Parathyroid adenoma (tissue), 2 donors: ENCODE measurements around the gene CSMD2.

ENCODE experiments used
- H2AFZ ChIP-seq: fragments of 300-600 bp; sonication (generic); one replicate; pipeline ENCODE4 v1.7.0; 2017; ENCODE audit warnings: antibody characterized with exemption, mild to moderate bottlenecking
- H3K27ac ChIP-seq: fragments of 300-600 bp; sonication (generic); one replicate; pipeline ENCODE4 v1.7.0; 2017
- H3K27me3 ChIP-seq: fragments of 300-600 bp; sonication (generic); one replicate; pipeline ENCODE4 v1.7.0; 2017; ENCODE audit warnings: low read length; ENCODE audit not compliant: control insufficient read depth, insufficient read depth
- H3K36me3 ChIP-seq: fragments of 300-600 bp; sonication (generic); one replicate; pipeline ENCODE4 v1.7.0; 2017; ENCODE audit warnings: low read length; ENCODE audit not compliant: control insufficient read depth, insufficient read depth
- H3K4me1 ChIP-seq: fragments of 300-600 bp; sonication (generic); one replicate; pipeline ENCODE4 v1.7.0; 2017; ENCODE audit warnings: control low read depth
- H3K4me2 ChIP-seq: fragments of 300-600 bp; sonication (generic); one replicate; pipeline ENCODE4 v1.7.0; 2017; ENCODE audit warnings: low read length
- H3K4me3 ChIP-seq: fragments of 300-600 bp; sonication (generic); one replicate; pipeline ENCODE4 v1.7.0; 2017; ENCODE audit warnings: low read depth, low read length
- H3K79me2 ChIP-seq: fragments of 300-600 bp; sonication (generic); one replicate; pipeline ENCODE4 v1.7.0; 2017; ENCODE audit warnings: control low read depth
- H3K9ac ChIP-seq: fragments of 300-600 bp; sonication (generic); one replicate; pipeline ENCODE4 v1.7.0; 2017; ENCODE audit warnings: mild to moderate bottlenecking
- H3K9me3 ChIP-seq: fragments of 300-600 bp; sonication (generic); one replicate; pipeline ENCODE4 v1.7.0; 2017; ENCODE audit warnings: low read length; ENCODE audit not compliant: control insufficient read depth
- CTCF ChIP-seq: fragments of 300-600 bp; sonication (generic); IDR thresholded peaks from one replicate; pipeline ENCODE4 v1.7.0; 2017; ENCODE audit warnings: antibody characterized with exemption, mild to moderate bottlenecking
- donor health status: primary hyperparathyroidism.

The CSMD2 gene

GRCh38 chr1:33494929-33495328 lies 670.1 kb downstream of the CSMD2 start:
- Histone ChIP-seq H3K27ac (no peak overlapping the region), H3K36me3 (no peaks in the 10 kb centered on the region), H3K4me1 (no peaks in the 10 kb centered on the region), H3K4me2 (no peak overlapping the region), H2AFZ (no peak overlapping the region), H3K79me2 (no peaks in the 10 kb centered on the region), H3K9ac (no peak overlapping the region), H3K27me3 (no peaks in the 10 kb centered on the region), H3K4me3 (no peak overlapping the region), H3K9me3 (no peaks in the 10 kb centered on the region)
- no peak for TF ChIP-seq CTCF

- H3K27me3 ChIP-seq, result no peaks in the 10 kb centered on the region
- H3K4me1 ChIP-seq, result no peaks in the 10 kb centered on the region
- H3K9ac ChIP-seq, result no peak overlapping the region
- H2AFZ ChIP-seq, result no peak overlapping the region
- no peak overlapping the region for H3K4me2 ChIP-seq
- no peaks in the 10 kb centered on the region for H3K79me2 ChIP-seq
- H3K36me3 ChIP-seq, result no peaks in the 10 kb centered on the region
- H3K27ac ChIP-seq, result no peak overlapping the region
- no peaks in the 10 kb centered on the region for H3K9me3 ChIP-seq
- TF ChIP-seq CTCF, result no peak
- H3K4me3 ChIP-seq, result no peak overlapping the region
Observed at GRCh38 chr1:33488624-33489023, 676.4 kb downstream of the CSMD2 start.

- no peak overlapping the region for H3K27ac ChIP-seq
- H3K4me2 ChIP-seq, result no peak overlapping the region
- no peak for TF ChIP-seq CTCF
- no peaks in the 10 kb centered on the region for H3K79me2 ChIP-seq
- no peak overlapping the region for H3K9ac ChIP-seq
- no peak overlapping the region for H3K4me3 ChIP-seq
- no peaks in the 10 kb centered on the region for H3K9me3 ChIP-seq
- no peaks in the 10 kb centered on the region for H3K4me1 ChIP-seq
- H2AFZ ChIP-seq, result no peak overlapping the region
- no peaks in the 10 kb centered on the region for H3K27me3 ChIP-seq
- no peaks in the 10 kb centered on the region for H3K36me3 ChIP-seq
Observed at GRCh38 chr1:33482412-33482811, 682.6 kb downstream of the CSMD2 start.

GRCh38 chr1:33477451-33477850 lies 687.6 kb downstream of the CSMD2 start:
- Histone ChIP-seq H3K27me3 (no peaks in the 10 kb centered on the region), H3K27ac (no peak overlapping the region), H3K9ac (no peak overlapping the region), H3K4me2 (no peak overlapping the region), H3K36me3 (no peaks in the 10 kb centered on the region), H2AFZ (no peak overlapping the region), H3K9me3 (no peaks in the 10 kb centered on the region), H3K4me1 (no peaks in the 10 kb centered on the region), H3K4me3 (no peak overlapping the region), H3K79me2 (no peaks in the 10 kb centered on the region)
- no peak for TF ChIP-seq CTCF

GRCh38 chr1:33473900-33474299 lies 691.1 kb downstream of the CSMD2 start:
- Histone ChIP-seq H3K4me3 (no peak overlapping the region), H3K4me2 (no peak overlapping the region), H3K27me3 (no peaks in the 10 kb centered on the region), H3K79me2 (no peaks in the 10 kb centered on the region), H3K36me3 (no peaks in the 10 kb centered on the region), H3K9ac (no peak overlapping the region), H3K9me3 (no peaks in the 10 kb centered on the region), H2AFZ (no peak overlapping the region), H3K27ac (no peak overlapping the region), H3K4me1 (no peaks in the 10 kb centered on the region)
- TF ChIP-seq CTCF, result no peak
